GM21528 (cell line): Measurements from ENCODE around the gene BUB1.
"Not testable (repeated sequence)": the region's sequence is repeated elsewhere in the genome, so short reads cannot be mapped to it uniquely, and the experiment has no call there.

Experiments
- ATAC-seq: cut with Tn5 transposase; IDR thresholded peaks from one replicate; pipeline ENCODE4 v1.9.1; 2021; ENCODE audit warnings: mild to moderate bottlenecking, moderate library complexity; ENCODE audit not compliant: unreplicated experiment, low FRiP score

BUB1 gene

GRCh38 chr2:110608788-110609502, 68.9 kb downstream of the BUB1 start:
- not testable (repeated sequence) for ATAC-seq

- ATAC-seq, result not testable (repeated sequence)
Measured at GRCh38 chr2:110605057-110605456, 72.8 kb downstream of the BUB1 start.

GRCh38 chr2:110603917-110604591, 73.8 kb downstream of the BUB1 start:
- ATAC-seq, result not testable (repeated sequence)

- not testable (repeated sequence) for ATAC-seq
Measured at GRCh38 chr2:110602139-110602538, 75.7 kb downstream of the BUB1 start.

GRCh38 chr2:110591973-110592372, 85.9 kb downstream of the BUB1 start:
- ATAC-seq, result not testable (repeated sequence)

- not testable (repeated sequence) for ATAC-seq
Measured at GRCh38 chr2:110589677-110590330, 88.1 kb downstream of the BUB1 start.

GRCh38 chr2:110588520-110588919, 89.3 kb downstream of the BUB1 start:
- not testable (repeated sequence) for ATAC-seq
